AG10803 (cell line): ENCODE data around the gene ABCD1.
A peak's percentile ranks its signal among the peaks of the same experiment; 100 is the strongest.

Experiments used
- DNase-seq: peaks from one replicate; pipeline ENCODE4 v3.0.0; 2010; ENCODE audit warnings: low read depth
- H3K4me3 ChIP-seq: 2 replicates; pipeline ENCODE4 v1.5.1; 2011; ENCODE audit warnings: mild to moderate bottlenecking, low read length, control low read depth
- CTCF ChIP-seq: conservative IDR thresholded peaks from 2 replicates; pipeline ENCODE4 v1.5.1; 2011; ENCODE audit warnings: mild to moderate bottlenecking, low read length, control low read depth, inconsistent platforms

Gene ABCD1

GRCh38 chrX:153765138-153766079, 40.8 kb downstream of the ABCD1 start:
- no peak for TF ChIP-seq CTCF
- peak overlapping the region; percentile 61 for H3K4me3 ChIP-seq
- DNase-seq: no peak

- DNase-seq: peak; percentile 47
- H3K4me3 ChIP-seq: peak overlapping the region; percentile 61
- TF ChIP-seq CTCF: no peak
Measured at GRCh38 chrX:153766098-153766817, 41.6 kb downstream of the ABCD1 start.

- no peak for TF ChIP-seq CTCF
- no peak overlapping the region for H3K4me3 ChIP-seq
- no peak for DNase-seq
Measured at GRCh38 chrX:153766871-153767673, 42.4 kb downstream of the ABCD1 start.

GRCh38 chrX:153767674-153768055, 43.0 kb downstream of the ABCD1 start:
- no peak for DNase-seq
- no peak for TF ChIP-seq CTCF
- H3K4me3 ChIP-seq: no peak overlapping the region

GRCh38 chrX:153768311-153769157, 43.9 kb downstream of the ABCD1 start:
- DNase-seq: no peak
- TF ChIP-seq CTCF: no peak
- no peak overlapping the region for H3K4me3 ChIP-seq

GRCh38 chrX:153769158-153769864, 44.7 kb downstream of the ABCD1 start:
- no peak overlapping the region for H3K4me3 ChIP-seq
- no peak for TF ChIP-seq CTCF
- DNase-seq: no peak
